ENCODE results near the gene DPM3. TPM values are rescaled to one million over a fixed set of nuclear protein-coding genes. Genes with fewer than 3 reads are reported as not detected.

DPM3 gene
- total and polyA plus RNA-seq, 2 of the 4 experiments (the other 2 are of a cell fraction): 29.0 to 129 TPM

DNA sequence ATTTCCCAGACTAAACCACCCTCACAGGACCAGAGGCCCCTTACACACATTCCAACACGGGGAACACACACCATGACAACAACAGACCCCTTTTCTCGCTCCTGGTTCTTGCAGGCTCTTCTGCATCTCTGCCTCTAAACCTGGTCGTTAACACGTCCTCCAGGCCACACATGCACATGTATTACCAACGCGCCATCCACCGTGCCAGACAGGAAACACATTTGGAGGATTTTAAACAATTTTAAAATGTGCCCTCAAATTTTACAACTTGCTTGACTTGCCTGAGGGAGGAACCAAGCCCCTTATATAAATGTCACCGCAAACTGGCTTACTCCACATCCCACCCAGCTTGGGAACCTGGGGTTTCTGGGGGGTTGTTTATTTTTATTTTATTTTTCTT lies 29.5 kb downstream of the DPM3 start:
- Histone ChIP-seq H3K36me3 (ENCODE audit: control insufficient read depth, insufficient read depth, low read length) (no peaks in the 10 kb centered on the region), H3K4me2 (ENCODE audit: low read depth, low read length) (no peak overlapping the region), H2AK9ac (replicated peaks; ENCODE audit: low read depth, low read length, poor library complexity) (no peak overlapping the region), H4K5ac (ENCODE audit: low read depth, low read length) (no peak overlapping the region), H4K8ac (ENCODE audit: low read depth in 2 of 2, low read length in 2 of 2) (no peak overlapping the region), H3K27me3 (ENCODE audit: control insufficient read depth, insufficient read depth, low read length) (peaks cover 53% of the 10 kb centered on the region), H4K20me1 (ENCODE audit: insufficient read depth, low read length) (no peaks in the 10 kb centered on the region), H3K4me1 (ENCODE audit: control insufficient read depth, insufficient read depth, low read length) (no peaks in the 10 kb centered on the region), H3K9me1 (ENCODE audit: insufficient read depth, low read length) (no peaks in the 10 kb centered on the region), H3K56ac (ENCODE audit: extremely low read depth, insufficient read depth, low read length) (no peak overlapping the region), H2BK5ac (ENCODE audit: low read depth, low read length, poor library complexity, severe bottlenecking) (no peak overlapping the region), H2BK15ac (ENCODE audit: low read depth, low read length) (no peak overlapping the region), H3K9me3 (ENCODE audit: control insufficient read depth, insufficient read depth, low read length) (no peaks in the 10 kb centered on the region), H3K14ac (replicated peaks; ENCODE audit: low read depth, low read length) (no peak overlapping the region), H3K4me3 (ENCODE audit: insufficient read depth, low read depth, low read length) (no peak overlapping the region), H4K91ac (ENCODE audit: insufficient read depth, low read depth, low read length) (no peak overlapping the region), H3K23ac (ENCODE audit: low read depth, low read length) (no peak overlapping the region), H2BK120ac (ENCODE audit: low read depth, low read length) (no peak overlapping the region), H3K79me1 (ENCODE audit: low read depth in 1 of 2, low read length in 2 of 2) (no peaks in the 10 kb centered on the region), H3K27ac (ENCODE audit: insufficient read depth, low read length) (no peak overlapping the region), H2AFZ (replicated peaks; ENCODE audit: low read length, poor library complexity) (no peak overlapping the region), H3K18ac (ENCODE audit: low read depth, low read length) (no peak overlapping the region), H2AK5ac (ENCODE audit: low read depth, low read length) (no peak overlapping the region), H2BK20ac (ENCODE audit: low read depth, low read length) (no peak overlapping the region), H3K9ac (ENCODE audit: low read depth, low read length) (no peak overlapping the region), H3K4ac (ENCODE audit: low read depth, low read length) (no peak overlapping the region)
- dilution Hi-C loops (cut with HindIII; ENCODE audit: low sequenced_read_pairs, unreplicated experiment) (no loop called here), intact Hi-C loops (cut with micrococcal nuclease) (no loop called here), in situ Hi-C loops (cut with MboI; ENCODE audit: low sequenced_read_pairs) (no loop called here)
- ATAC-seq (ENCODE audit: low read depth): no peak
- no TSS peak for BruUV-seq (replicated peaks)
- TF ChIP-seq FOS (IDR thresholded peaks at IDR 0.05; ENCODE audit: low read depth, low read length) (no peak), CEBPB (IDR thresholded peaks at IDR 0.05; ENCODE audit: low read depth, low read length) (no peak), BHLHE40 (IDR thresholded peaks at IDR 0.05; ENCODE audit: low read depth, low read length) (no peak), MAFK (IDR thresholded peaks at IDR 0.05; ENCODE audit: low read depth, low read length) (no peak)
- TF ChIP-seq, protein P1, sequence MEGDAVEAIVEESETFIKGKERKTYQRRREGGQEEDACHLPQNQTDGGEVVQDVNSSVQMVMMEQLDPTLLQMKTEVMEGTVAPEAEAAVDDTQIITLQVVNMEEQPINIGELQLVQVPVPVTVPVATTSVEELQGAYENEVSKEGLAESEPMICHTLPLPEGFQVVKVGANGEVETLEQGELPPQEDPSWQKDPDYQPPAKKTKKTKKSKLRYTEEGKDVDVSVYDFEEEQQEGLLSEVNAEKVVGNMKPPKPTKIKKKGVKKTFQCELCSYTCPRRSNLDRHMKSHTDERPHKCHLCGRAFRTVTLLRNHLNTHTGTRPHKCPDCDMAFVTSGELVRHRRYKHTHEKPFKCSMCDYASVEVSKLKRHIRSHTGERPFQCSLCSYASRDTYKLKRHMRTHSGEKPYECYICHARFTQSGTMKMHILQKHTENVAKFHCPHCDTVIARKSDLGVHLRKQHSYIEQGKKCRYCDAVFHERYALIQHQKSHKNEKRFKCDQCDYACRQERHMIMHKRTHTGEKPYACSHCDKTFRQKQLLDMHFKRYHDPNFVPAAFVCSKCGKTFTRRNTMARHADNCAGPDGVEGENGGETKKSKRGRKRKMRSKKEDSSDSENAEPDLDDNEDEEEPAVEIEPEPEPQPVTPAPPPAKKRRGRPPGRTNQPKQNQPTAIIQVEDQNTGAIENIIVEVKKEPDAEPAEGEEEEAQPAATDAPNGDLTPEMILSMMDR (conservative IDR thresholded peaks at IDR 0.05; ENCODE audit: low read depth, low read length): no peak
- 83% methylated on average over 4 of the region's 8 CpGs; no CpG with 5 or more reads in 1 of the 2 experiments for WGBS, 2 experiments (ENCODE audit: extremely low coverage in 2 of 2, insufficient read length in 1 of 2)
- ChIA-PET POLR2A (ENCODE audit: unreplicated experiment) (no interaction called here), CTCF (interaction anchor here (0.6 kb wide), 1 partner anchor 32 kb away, joined by 3 read pairs; no protein-coding TSS in a partner anchor)
- DNase-seq: no peak
